Neural cell (in vitro differentiated cells): Measurements from ENCODE around the gene CCDC30.

Experiments
- EP300 ChIP-seq: fragments of 450-650 bp; conservative IDR thresholded peaks from 2 replicates; pipeline ENCODE4 v1.6.1; 2014; ENCODE audit warnings: antibody characterized with exemption, mild to moderate bottlenecking, moderate library complexity; ENCODE audit not compliant: poor library complexity, severe bottlenecking
- TAF1 ChIP-seq: IDR thresholded peaks from 2 replicates; pipeline ENCODE4 v1.6.1; 2012; ENCODE audit warnings: low read depth
- TF ChIP-seq, protein P1 (sequence below): fragments of 450-650 bp; IDR thresholded peaks from 2 replicates; pipeline ENCODE4 v1.5.1; 2014; ENCODE audit warnings: antibody characterized with exemption, mild to moderate bottlenecking, moderate library complexity; ENCODE audit not compliant: poor library complexity, severe bottlenecking

DNA sequence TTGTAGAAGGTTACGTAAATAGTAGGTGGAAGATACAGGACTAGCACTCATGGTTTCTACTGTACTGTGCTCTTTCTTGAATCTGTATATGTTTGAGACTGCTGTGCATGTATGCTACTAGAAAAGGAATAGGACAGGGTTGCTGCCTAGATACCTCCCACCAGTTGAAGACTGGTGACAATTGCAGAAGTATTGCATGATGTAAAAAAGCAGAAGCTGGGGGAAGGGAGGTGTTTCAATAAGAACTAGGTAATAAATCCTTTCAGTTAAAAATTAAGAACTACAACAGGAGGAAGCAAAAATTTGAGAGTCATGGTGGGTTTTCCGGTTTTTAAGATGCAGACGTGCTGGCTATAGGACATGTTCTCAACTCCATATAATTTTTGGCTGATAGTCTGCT is 88.1 kb downstream of the CCDC30 start:
- TF ChIP-seq, protein P1, sequence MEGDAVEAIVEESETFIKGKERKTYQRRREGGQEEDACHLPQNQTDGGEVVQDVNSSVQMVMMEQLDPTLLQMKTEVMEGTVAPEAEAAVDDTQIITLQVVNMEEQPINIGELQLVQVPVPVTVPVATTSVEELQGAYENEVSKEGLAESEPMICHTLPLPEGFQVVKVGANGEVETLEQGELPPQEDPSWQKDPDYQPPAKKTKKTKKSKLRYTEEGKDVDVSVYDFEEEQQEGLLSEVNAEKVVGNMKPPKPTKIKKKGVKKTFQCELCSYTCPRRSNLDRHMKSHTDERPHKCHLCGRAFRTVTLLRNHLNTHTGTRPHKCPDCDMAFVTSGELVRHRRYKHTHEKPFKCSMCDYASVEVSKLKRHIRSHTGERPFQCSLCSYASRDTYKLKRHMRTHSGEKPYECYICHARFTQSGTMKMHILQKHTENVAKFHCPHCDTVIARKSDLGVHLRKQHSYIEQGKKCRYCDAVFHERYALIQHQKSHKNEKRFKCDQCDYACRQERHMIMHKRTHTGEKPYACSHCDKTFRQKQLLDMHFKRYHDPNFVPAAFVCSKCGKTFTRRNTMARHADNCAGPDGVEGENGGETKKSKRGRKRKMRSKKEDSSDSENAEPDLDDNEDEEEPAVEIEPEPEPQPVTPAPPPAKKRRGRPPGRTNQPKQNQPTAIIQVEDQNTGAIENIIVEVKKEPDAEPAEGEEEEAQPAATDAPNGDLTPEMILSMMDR = no peak
- no peak for TF ChIP-seq EP300
- no peak for TF ChIP-seq TAF1
